Liver (tissue), 9 donors: ENCODE results near the gene IFT25. TPM values are rescaled to one million over a fixed set of nuclear protein-coding genes. Genes with fewer than 3 reads are reported as not detected.

Source experiments
- DNase-seq: peaks from one replicate; pipeline ENCODE4 v3.0.0-alpha.2; 2017; ENCODE audit warnings: low spot score
- H3K27ac ChIP-seq, 2 donors: one replicate each; pipeline ENCODE4 v1.7.0; 2013; ENCODE audit warnings: inconsistent platforms in 2 of 2, low read length in 2 of 2, control low read depth in 1 of 2, low read depth in 1 of 2, mild to moderate bottlenecking in 1 of 2
- H3K27me3 ChIP-seq, 4 donors: one replicate each; pipeline versions ENCODE4 v1.6.1 to v1.7.0; 2013; ENCODE audit warnings: low read length in 3 of 4, inconsistent platforms in 1 of 4, mild to moderate bottlenecking in 1 of 4, moderate library complexity in 1 of 4; ENCODE audit not compliant: control insufficient read depth in 4 of 4, insufficient read depth in 4 of 4
- H3K36me3 ChIP-seq, 4 donors: one replicate each; pipeline versions ENCODE4 v1.6.1 to v1.7.0; 2013; ENCODE audit warnings: low read length in 3 of 4, mild to moderate bottlenecking in 3 of 4, low read depth in 1 of 4, moderate library complexity in 1 of 4; ENCODE audit not compliant: control insufficient read depth in 4 of 4, insufficient read depth in 3 of 4
- H3K4me1 ChIP-seq, 4 donors: one replicate each; pipeline versions ENCODE4 v1.6.1 to v1.7.0; 2013; ENCODE audit warnings: low read length in 3 of 4, mild to moderate bottlenecking in 3 of 4, moderate library complexity in 1 of 4; ENCODE audit not compliant: control insufficient read depth in 4 of 4, insufficient read depth in 4 of 4
- H3K4me3 ChIP-seq, 3 donors: one replicate each; pipeline versions ENCODE4 v1.6.1 to v1.7.0; 2013; ENCODE audit warnings: low read length in 3 of 3, control low read depth in 1 of 3, low read depth in 1 of 3, mild to moderate bottlenecking in 1 of 3
- H3K9ac ChIP-seq, 2 donors: one replicate each; pipeline ENCODE4 v1.7.0; 2013; ENCODE audit warnings: low read length in 2 of 2, mild to moderate bottlenecking in 2 of 2, moderate library complexity in 2 of 2, control low read depth in 1 of 2, low read depth in 1 of 2
- H3K9me3 ChIP-seq, 4 donors: one replicate each; pipeline versions ENCODE4 v1.6.1 to v1.7.0; 2013; ENCODE audit warnings: low read length in 3 of 4; ENCODE audit not compliant: control insufficient read depth in 4 of 4
- ATF3 ChIP-seq: IDR thresholded peaks from 2 replicates; pipeline ENCODE4 v1.6.1; 2016; ENCODE audit warnings: antibody characterized with exemption
- CTCF ChIP-seq: fragments of 150-350 bp; IDR thresholded peaks from 2 replicates; pipeline ENCODE4 v1.5.1; 2017; ENCODE audit warnings: improper control_type of control experiment, low read depth, low read length; ENCODE audit not compliant: missing input control
- EGR1 ChIP-seq, 2 donors: IDR thresholded peaks; 2 replicates each; pipeline ENCODE4 v1.6.1; 2016 to 2018; ENCODE audit warnings: antibody characterized with exemption in 2 of 2, low read depth in 2 of 2
- FOXA2 ChIP-seq: IDR thresholded peaks from 2 replicates; pipeline ENCODE4 v1.6.1; 2016; ENCODE audit warnings: antibody characterized with exemption
- GABPA ChIP-seq, 2 donors: IDR thresholded peaks in 1 of 2; conservative IDR thresholded peaks in 1 of 2; 2 replicates each; pipeline ENCODE4 v1.6.1; 2016; ENCODE audit warnings: antibody characterized with exemption in 2 of 2, mild to moderate bottlenecking in 1 of 2, moderate library complexity in 1 of 2
- HNF4A ChIP-seq, 2 donors: conservative IDR thresholded peaks; 2 replicates each; pipeline ENCODE4 v1.6.1; 2016; ENCODE audit warnings: antibody characterized with exemption in 2 of 2, mild to moderate bottlenecking in 2 of 2
- JUND ChIP-seq, 2 donors: IDR thresholded peaks; 2 replicates each; pipeline ENCODE4 v1.6.1; 2016; ENCODE audit warnings: antibody characterized with exemption in 2 of 2
- MAX ChIP-seq: IDR thresholded peaks from 2 replicates; pipeline ENCODE4 v1.6.1; 2016; ENCODE audit warnings: antibody characterized with exemption
- RAD21 ChIP-seq, 2 donors: IDR thresholded peaks; 2 replicates each; pipeline ENCODE4 v1.6.1; 2016; ENCODE audit warnings: antibody characterized with exemption in 2 of 2, mild to moderate bottlenecking in 2 of 2
- RXRA ChIP-seq, 2 donors: IDR thresholded peaks; 2 replicates each; pipeline ENCODE4 v1.6.1; 2017 to 2018; ENCODE audit warnings: antibody characterized with exemption in 2 of 2, mild to moderate bottlenecking in 1 of 2
- SP1 ChIP-seq: IDR thresholded peaks from 2 replicates; pipeline ENCODE4 v1.6.1; 2018; ENCODE audit warnings: antibody characterized with exemption, mild to moderate bottlenecking
- TAF1 ChIP-seq: conservative IDR thresholded peaks from 2 replicates; pipeline ENCODE4 v1.6.1; 2016; ENCODE audit warnings: antibody characterized with exemption, mild to moderate bottlenecking
- ZBTB33 ChIP-seq: IDR thresholded peaks from 2 replicates; pipeline ENCODE4 v1.6.1; 2016; ENCODE audit warnings: antibody characterized with exemption
- WGBS: extraction: QIAGEN DNeasy Blood & Tissue Kit; methylation state at CpG from one replicate; pipeline ENCODE4 v1.1.7; 2013; 5-methylcytosine and 5-hydroxymethylcytosine counted together
- polyA plus RNA-seq, 2 donors: library from polyadenylated mRNA; stranded (reverse) in 1 of 2; unstranded in 1 of 2; fragments of 200-250 nt in 1 of 2; fragments of >200 nt in 1 of 2; fragmentation: Nextera tagmentation in 1 of 2; extraction: Ambion mirVana in 1 of 2; gene quantifications; one replicate each; pipeline versions ENCODE4 v1.2.1 to v1.2.3, GENCODE V29; 2013 to 2015
- total RNA-seq, 2 donors: library from RNA; depleted of rRNA; stranded (reverse); fragments of >200 nt; gene quantifications; one replicate each; pipeline ENCODE4 v1.2.3, GENCODE V29; 2014
- donor health status: healthy.
- donor health status: healthy.
- donor health status: healthy.
- donor health status: healthy.
- donor health status: healthy.

Gene IFT25
- total and polyA plus RNA-seq, 4 donors = 8.6 to 37.4 (median 15.6) TPM

- DNase-seq = no peak
- H3K4me1 ChIP-seq = peaks cover 0 to 6% (median 2%) of the 10 kb centered on the region in 4 donors
- no peak overlapping the region for H3K9ac ChIP-seq
- H3K27me3 ChIP-seq = no peaks in the 10 kb centered on the region
- WGBS = 91% methylated on average over 2 of the region's 2 CpGs
- no peak overlapping the region for H3K27ac ChIP-seq
- TF ChIP-seq CTCF = no peak
- no peak for TF ChIP-seq HNF4A (conservative IDR thresholded peaks at IDR 0.05)
- no peak for TF ChIP-seq FOXA2
- no peak for TF ChIP-seq MAX
- TF ChIP-seq RAD21 (IDR thresholded peaks at IDR 0.05) = no peak
- peaks cover 3 to 11% (median 7%) of the 10 kb centered on the region in 4 donors for H3K36me3 ChIP-seq
- no peaks in the 10 kb centered on the region for H3K9me3 ChIP-seq
- H3K4me3 ChIP-seq = no peak overlapping the region
Measured at GRCh38 chr1:53954128-53954527, 8.6 kb upstream of the IFT25 start.

- no peaks in the 10 kb centered on the region for H3K27me3 ChIP-seq
- DNase-seq = no peak
- 54% methylated on average over 5 of the region's 5 CpGs for WGBS
- peak; percentile 19 to 28 for TF ChIP-seq RXRA (IDR thresholded peaks at IDR 0.05)
- no peak for TF ChIP-seq TAF1
- H3K9ac ChIP-seq = no peak overlapping the region
- peaks cover 1 to 8% (median 3%) of the 10 kb centered on the region in 4 donors for H3K36me3 ChIP-seq
- no peaks in the 10 kb centered on the region for H3K9me3 ChIP-seq
- peaks cover 2 to 16% (median 12%) of the 10 kb centered on the region in 4 donors for H3K4me1 ChIP-seq
- no peak overlapping the region for H3K4me3 ChIP-seq
- H3K27ac ChIP-seq = peak overlapping the region in 1 of 2 donors; percentile 3
Measured at GRCh38 chr1:53951697-53952096, 6.2 kb upstream of the IFT25 start.

- Histone ChIP-seq H3K4me3 (no peak overlapping the region), H3K4me1 (peaks cover 2 to 20% (median 17%) of the 10 kb centered on the region in 4 donors), H3K9me3 (no peaks in the 10 kb centered on the region), H3K36me3 (peaks cover 0 to 8% (median 3%) of the 10 kb centered on the region in 4 donors), H3K9ac (no peak overlapping the region), H3K27me3 (no peaks in the 10 kb centered on the region), H3K27ac (no peak overlapping the region)
- DNase-seq = no peak
- 92% methylated on average over 4 of the region's 4 CpGs for WGBS
- TF ChIP-seq JUND (IDR thresholded peaks at IDR 0.05) (no peak), ATF3 (no peak), ZBTB33 (no peak), RXRA (IDR thresholded peaks at IDR 0.05) (no peak), EGR1 (IDR thresholded peaks at IDR 0.05; ENCODE audit: low read depth in 2 of 2) (no peak), GABPA (IDR thresholded peaks at IDR 0.05 in 1 of 2, conservative IDR thresholded peaks at IDR 0.05 in 1 of 2) (no peak), RAD21 (IDR thresholded peaks at IDR 0.05) (peak; percentile 83 to 90), CTCF (peak; percentile 40), SP1 (no peak)
Measured at GRCh38 chr1:53949023-53949990, 3.8 kb upstream of the IFT25 start.
